IPS-15b (cell line): ENCODE measurements around the gene MRPS23.

Source experiments
- H3K27me3 ChIP-seq: one replicate; pipeline ENCODE4 v1.6.1; 2013; ENCODE audit warnings: low read length; ENCODE audit not compliant: control insufficient read depth, insufficient read depth
- H3K36me3 ChIP-seq: one replicate; pipeline ENCODE4 v1.6.1; 2013; ENCODE audit warnings: low read length; ENCODE audit not compliant: control insufficient read depth, insufficient read depth
- H3K4me1 ChIP-seq: one replicate; pipeline ENCODE4 v1.6.1; 2013; ENCODE audit warnings: mild to moderate bottlenecking, low read length; ENCODE audit not compliant: control insufficient read depth, insufficient read depth
- H3K4me3 ChIP-seq: one replicate; pipeline ENCODE4 v1.5.1; 2013; ENCODE audit warnings: low read depth, low read length
- H3K9ac ChIP-seq: one replicate; pipeline ENCODE4 v1.6.1; 2013; ENCODE audit warnings: low read depth, mild to moderate bottlenecking, low read length
- H3K9me3 ChIP-seq: one replicate; pipeline ENCODE4 v1.6.1; 2013; ENCODE audit warnings: mild to moderate bottlenecking, low read length; ENCODE audit not compliant: control insufficient read depth, insufficient read depth

The MRPS23 gene

DNA sequence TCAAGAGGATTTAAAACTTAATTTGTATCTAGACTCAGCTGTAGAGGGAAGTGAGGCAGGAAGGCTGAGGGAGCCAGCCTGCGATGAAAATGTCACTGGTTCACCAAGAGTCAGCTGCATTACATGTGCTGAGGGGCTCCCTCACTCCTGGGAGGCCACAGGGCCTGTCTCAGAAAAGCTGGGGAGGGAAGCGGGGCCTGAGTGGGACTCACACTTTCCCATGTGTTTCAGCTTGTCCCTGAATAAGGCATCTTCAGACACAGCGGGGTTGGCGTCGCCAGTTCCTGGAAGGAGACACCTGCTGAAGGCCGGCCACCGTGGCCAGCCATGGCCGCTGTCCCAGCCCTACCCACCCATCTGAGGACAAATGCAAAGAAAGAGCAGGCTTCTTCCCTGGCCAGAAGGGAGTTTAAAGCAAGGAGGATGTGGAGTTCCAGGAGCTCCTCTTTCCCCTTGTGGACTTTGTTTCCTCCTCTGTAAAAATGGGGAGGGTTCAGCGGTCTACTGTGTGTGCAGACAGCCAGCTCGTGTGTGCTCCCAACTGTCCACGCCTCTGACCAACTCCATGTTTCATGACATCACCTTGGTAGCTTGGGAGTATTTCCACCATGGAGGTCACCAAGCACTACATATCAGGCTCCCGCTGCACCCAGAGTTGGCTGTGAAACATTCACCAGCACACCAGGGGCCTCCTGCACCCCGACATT lies 19.2 kb upstream of the MRPS23 start:
- Histone ChIP-seq H3K4me3 (no peak overlapping the region), H3K27me3 (peaks cover 17% of the 10 kb centered on the region), H3K9ac (no peak overlapping the region), H3K9me3 (no peaks in the 10 kb centered on the region), H3K4me1 (peaks cover 6% of the 10 kb centered on the region), H3K36me3 (peaks cover 6% of the 10 kb centered on the region)

DNA sequence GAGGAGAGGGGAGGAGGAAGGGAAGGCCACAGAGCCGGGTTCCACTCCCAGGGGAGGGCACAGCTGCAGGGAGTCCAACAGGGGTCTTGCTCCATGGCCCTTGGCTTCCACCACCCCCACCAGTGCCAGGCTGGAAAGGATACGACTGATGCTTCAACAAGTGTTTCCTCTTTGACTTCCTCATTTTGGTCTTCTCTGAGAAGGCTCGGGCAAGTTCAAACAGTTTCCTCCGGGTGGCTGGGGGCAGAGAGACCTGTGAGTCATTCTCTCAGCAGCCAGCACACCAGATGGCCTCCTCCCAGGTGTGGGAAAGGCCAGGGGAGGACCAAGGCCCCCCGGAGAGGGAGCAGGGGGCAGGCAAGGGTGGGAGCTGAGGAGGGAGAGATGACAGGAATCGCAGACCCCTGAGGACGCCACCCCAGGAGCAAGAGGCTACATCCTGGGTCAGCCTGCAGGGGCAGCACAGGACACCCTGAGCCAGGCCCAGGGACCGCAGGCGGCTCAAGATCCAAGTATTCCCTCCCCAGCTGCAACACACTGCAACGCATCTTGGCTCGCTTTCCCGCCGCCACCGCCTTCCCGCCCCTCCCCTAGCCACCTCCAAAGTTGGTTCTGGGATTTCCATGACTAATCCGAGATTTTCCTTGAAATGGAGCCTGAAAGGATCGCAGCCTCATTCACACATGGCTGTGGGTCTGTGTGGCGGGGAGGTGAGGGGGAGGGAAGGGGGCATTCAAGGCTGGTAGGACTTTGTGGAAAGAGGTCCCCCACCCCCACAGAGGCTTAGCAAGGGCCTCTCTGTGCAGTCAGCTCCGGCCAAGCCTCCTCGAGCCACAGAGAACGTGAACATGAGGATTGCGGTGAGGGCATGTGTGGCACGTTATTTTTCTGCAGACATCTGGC lies 18.4 kb upstream of the MRPS23 start:
- Histone ChIP-seq H3K27me3 (peaks cover 12% of the 10 kb centered on the region), H3K9me3 (no peaks in the 10 kb centered on the region), H3K36me3 (peaks cover 6% of the 10 kb centered on the region), H3K9ac (no peak overlapping the region), H3K4me3 (no peak overlapping the region), H3K4me1 (peaks cover 3% of the 10 kb centered on the region)

DNA sequence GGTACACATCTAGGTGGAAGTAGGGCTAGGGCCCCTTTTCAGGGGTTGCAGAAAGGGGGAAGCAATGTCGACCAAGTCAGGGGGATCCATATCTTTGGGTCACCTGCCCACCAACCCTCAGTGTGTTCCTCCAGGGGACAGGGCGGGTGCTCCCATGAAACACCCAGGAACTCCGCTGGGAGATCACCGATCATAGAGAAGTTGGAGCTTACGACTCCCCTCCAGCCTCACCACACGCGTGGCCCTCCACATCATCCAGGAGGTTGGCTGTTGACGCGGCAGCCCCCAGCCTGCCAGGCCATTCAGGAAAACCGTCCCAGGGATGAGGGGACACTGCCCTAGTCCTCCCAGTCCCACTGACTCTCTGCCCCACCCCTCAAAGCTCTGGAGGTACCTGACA lies 17.3 kb upstream of the MRPS23 start:
- Histone ChIP-seq H3K4me3 (no peak overlapping the region), H3K27me3 (peaks cover 18% of the 10 kb centered on the region), H3K4me1 (peaks cover 9% of the 10 kb centered on the region), H3K9ac (no peak overlapping the region), H3K36me3 (peaks cover 6% of the 10 kb centered on the region), H3K9me3 (no peaks in the 10 kb centered on the region)

DNA sequence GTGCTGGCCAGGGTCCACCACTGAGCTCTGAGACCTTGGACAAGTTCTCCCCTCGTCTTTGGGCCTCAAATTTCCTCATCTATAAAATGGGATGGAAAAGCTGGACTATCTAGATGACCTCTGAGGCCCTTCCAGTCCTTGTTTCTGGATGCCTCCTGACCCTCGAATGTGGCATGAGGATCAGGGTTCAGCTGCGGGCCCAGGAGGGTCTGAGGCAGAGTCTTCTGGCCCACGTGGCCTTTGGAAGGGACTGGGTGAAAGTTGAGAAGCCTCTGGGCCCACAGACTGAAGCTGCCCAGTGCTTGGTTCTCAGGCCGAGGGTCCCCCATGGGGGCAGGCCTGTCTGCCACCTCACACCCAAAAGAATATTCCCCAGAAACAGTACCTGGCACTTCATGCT lies 16.9 kb upstream of the MRPS23 start:
- H3K9me3 ChIP-seq = no peaks in the 10 kb centered on the region

DNA sequence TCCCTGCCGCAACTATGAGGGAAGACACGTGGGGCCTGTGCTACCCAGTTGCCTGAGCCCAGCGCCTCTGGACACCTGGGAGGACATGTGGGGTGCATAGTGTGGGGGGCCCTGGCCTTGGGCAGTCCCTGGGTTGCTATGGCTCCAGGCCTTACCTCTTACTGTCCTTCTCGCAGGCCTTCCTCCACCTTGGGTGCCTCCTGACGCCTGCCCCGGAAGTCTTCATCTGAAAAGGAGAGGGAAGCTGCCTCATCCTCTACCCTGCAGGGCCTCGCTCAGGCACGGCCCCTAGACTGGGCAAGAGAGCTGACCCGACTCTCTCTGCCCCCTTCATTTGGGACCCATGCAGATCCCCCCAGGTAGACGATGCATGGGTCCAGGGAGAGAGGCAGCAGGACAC lies 16.5 kb upstream of the MRPS23 start:
- no peak overlapping the region for H3K9ac ChIP-seq
- no peaks in the 10 kb centered on the region for H3K9me3 ChIP-seq
- peaks cover 6% of the 10 kb centered on the region for H3K36me3 ChIP-seq
- H3K4me3 ChIP-seq = no peak overlapping the region
- peaks cover 9% of the 10 kb centered on the region for H3K4me1 ChIP-seq
- peaks cover 23% of the 10 kb centered on the region for H3K27me3 ChIP-seq

More for the DNA sequence above, 16.9 kb upstream of the MRPS23 start:
- H3K36me3 ChIP-seq = peaks cover 6% of the 10 kb centered on the region
- no peak overlapping the region for H3K9ac ChIP-seq
- H3K4me1 ChIP-seq = peaks cover 9% of the 10 kb centered on the region
- no peak overlapping the region for H3K4me3 ChIP-seq
- H3K27me3 ChIP-seq = peaks cover 21% of the 10 kb centered on the region

DNA sequence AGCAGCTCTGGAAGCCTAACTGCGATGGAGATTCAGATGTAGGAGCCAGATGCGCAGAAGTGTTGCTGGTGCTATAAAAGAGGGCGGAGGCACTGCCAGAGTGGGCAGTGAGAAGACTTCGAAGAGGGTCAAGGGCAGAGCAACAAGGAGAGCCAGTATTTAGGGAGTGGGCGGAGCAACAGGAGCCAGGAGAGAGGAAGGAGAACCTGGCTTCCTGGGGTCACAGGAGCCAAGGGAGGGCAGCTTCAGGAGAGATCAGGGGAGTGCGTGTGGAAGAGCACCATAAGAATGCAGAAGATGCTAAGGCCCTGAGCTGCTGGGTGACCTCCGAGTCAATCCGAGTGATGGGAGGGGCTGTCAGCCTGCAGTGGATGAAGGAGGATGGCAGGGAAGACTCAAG lies 14.4 kb upstream of the MRPS23 start:
- Histone ChIP-seq H3K4me3 (no peak overlapping the region), H3K4me1 (peaks cover 12% of the 10 kb centered on the region), H3K9ac (no peak overlapping the region), H3K36me3 (peaks cover 2% of the 10 kb centered on the region), H3K27me3 (peaks cover 39% of the 10 kb centered on the region), H3K9me3 (no peaks in the 10 kb centered on the region)

DNA sequence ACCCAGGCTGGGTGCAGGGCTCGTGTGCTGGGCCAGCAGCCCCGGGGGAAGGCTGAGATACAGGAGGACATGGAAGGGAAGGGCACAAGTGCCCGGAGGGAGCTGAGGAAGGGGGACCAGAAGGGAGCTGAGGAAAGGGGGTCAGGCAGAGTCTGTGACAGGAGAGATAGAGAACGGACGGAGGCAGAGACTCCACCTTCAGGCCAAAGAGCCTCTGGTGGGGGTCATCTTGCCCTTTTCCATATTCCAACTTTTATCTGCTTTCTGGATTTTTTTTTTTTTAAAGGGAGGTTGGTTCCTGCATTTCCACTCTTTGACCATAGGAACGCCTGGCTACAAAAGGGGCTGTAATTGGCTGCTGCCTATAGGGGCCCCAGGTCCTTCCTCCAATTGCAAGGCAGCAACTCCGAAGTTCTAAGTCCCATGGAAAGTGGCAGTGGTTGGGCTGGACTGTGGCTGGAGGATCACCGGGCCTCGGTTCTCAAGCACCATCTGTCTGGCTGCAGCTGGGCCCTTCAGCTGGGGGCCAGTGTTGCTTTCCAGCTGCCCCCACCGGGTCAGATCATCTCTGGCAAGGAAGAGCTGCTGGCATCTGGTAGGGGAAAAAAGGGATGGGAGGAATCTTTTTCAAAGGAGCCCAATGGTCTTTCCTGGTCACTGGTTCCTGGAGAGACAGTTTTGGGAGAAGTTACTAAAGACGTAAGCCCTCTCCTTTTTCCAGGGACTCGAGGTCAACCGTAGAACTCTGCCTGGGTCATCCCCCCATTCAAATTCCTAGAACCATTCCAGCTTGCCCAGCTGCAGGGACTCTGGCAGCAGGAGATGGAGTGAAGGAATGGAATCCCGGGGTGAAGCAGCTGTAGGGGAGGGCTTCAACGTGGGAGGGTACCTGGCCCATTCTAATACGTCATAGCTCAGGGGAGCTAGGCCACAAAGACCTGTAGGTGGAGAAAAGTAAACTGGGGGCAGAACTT lies 13.1 kb upstream of the MRPS23 start:
- peaks cover 2% of the 10 kb centered on the region for H3K36me3 ChIP-seq
- H3K4me1 ChIP-seq = peaks cover 11% of the 10 kb centered on the region
- peaks cover 44% of the 10 kb centered on the region for H3K27me3 ChIP-seq
- H3K9ac ChIP-seq = no peak overlapping the region
- no peaks in the 10 kb centered on the region for H3K9me3 ChIP-seq
- H3K4me3 ChIP-seq = peak overlapping the region; percentile 45

DNA sequence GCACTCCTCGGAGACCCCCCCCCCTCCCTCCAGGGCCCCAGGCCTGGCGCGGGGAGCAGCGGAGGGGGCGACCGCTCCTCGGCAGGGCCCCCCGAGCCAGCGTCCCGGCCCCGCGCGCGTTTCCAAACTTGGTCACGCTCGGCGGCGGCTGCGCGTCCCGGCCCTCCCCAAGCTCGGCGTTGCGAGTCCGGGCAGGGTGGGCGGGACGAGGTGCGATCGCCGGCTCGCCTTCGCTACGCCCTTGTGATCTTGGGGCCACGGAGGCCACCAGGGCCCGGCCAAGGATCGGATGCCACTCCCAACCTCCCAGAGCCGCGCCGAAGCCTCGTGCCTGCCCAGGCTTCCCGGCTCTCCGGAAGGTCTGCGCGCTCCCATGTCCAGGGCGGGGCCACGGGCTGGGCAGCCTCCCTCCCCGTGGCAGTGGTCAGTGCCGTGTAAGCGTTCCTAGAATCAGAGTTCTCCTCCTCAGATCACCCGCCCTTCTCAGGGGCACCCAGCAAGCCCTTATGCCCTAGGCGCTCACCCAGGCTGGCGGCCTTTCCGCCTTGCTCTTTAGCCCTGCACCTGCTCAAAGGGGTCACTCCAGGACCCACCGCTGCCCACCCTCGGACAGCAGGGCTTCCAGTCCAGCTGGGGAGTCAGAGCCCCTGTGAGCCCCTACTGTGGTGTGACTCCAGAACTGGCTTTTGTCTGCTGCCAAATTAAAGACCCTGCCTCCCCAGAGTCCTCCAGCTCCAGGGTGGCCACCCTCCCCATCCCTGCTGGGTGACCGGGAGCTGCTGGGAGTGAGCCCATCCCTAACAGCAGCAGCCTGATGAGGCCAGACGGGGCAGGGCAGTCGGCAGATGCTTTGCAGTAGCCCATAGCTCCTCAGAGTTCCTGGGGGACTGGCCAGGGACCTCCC lies 12.2 kb upstream of the MRPS23 start:
- peak overlapping the region; percentile 45 for H3K4me3 ChIP-seq
- peaks cover 44% of the 10 kb centered on the region for H3K27me3 ChIP-seq
- H3K9me3 ChIP-seq = no peaks in the 10 kb centered on the region
- H3K4me1 ChIP-seq = peaks cover 9% of the 10 kb centered on the region
- H3K36me3 ChIP-seq = peaks cover 2% of the 10 kb centered on the region
- H3K9ac ChIP-seq = no peak overlapping the region

DNA sequence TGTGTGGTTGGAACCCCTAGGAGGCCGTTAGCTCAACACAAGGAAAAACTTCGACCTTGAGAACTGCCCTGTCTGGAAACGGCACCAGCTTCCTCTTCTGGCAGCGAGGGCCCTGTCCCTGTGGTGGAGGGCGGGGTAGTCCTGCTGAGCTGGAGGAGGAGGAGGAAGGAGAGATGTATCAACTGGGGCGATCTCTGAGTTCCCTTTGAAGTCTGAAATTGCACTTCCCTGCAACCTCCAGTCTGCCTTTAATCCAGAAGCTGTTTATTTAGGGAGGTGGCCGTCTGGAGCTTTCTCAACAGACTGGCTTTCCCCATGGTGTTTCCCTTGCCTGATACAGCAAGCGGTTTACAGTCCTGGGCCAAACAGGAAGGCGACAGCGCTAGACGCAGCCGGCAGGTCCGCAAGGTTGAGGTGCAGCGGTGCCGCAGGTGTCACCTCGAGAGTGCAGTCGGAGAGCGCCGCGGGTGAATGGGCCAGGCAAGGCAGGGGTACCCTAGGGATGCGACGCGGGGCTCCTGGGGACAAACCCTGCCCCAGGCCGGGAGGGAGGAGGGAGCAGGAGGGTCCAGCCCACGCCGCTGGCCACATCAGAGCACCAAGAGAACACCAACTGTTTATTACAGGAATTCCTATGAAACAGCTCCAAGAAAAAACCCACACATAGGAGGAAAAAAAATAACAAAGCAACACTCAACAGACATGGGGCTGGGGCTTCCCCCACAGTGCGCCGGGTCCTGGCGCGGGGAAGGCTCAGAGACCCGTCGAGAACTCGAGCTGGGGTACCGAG lies 11.4 kb upstream of the MRPS23 start:
- Histone ChIP-seq H3K4me3 (peak overlapping the region; percentile 45), H3K36me3 (peaks cover 2% of the 10 kb centered on the region), H3K4me1 (peaks cover 9% of the 10 kb centered on the region), H3K27me3 (peaks cover 44% of the 10 kb centered on the region), H3K9me3 (no peaks in the 10 kb centered on the region), H3K9ac (no peak overlapping the region)

DNA sequence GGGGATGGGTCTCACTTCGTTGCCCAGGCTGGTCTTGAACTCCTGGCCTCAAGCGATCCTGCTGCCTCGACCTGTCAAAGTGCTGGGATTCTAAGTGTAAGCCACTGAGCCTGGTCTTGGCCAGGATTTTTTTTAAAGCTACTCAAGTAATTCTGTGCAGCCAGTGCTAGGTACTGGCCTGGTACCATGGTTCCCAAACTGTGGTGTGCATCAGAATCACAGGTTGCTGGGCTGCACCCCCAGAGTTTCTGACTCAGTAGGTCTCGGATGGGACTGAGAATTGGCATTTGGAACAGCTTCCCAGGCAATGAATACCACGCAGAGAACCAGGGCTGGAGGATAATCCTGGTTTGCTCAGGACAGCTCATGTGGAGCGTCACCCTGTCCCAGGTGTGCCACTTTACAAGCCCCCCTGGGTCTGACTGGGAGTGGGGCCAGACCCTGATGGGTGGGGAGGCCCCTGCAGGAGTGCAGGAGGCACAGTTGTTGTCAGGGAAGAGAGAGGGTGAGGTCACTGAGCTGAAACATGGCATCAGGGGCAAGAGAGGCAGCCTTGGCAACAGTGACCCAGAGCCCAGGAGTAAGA lies 10.7 kb upstream of the MRPS23 start:
- Histone ChIP-seq H3K4me1 (peaks cover 9% of the 10 kb centered on the region), H3K9ac (no peak overlapping the region), H3K27me3 (peaks cover 44% of the 10 kb centered on the region), H3K4me3 (peak overlapping the region; percentile 45), H3K9me3 (no peaks in the 10 kb centered on the region), H3K36me3 (peaks cover 2% of the 10 kb centered on the region)
